ENCODE measurements around the gene RDH11.
"Not testable (repeated sequence)": the region's sequence is repeated elsewhere in the genome, so short reads cannot be mapped to it uniquely, and the experiment has no call there.

The RDH11 gene, protein sequence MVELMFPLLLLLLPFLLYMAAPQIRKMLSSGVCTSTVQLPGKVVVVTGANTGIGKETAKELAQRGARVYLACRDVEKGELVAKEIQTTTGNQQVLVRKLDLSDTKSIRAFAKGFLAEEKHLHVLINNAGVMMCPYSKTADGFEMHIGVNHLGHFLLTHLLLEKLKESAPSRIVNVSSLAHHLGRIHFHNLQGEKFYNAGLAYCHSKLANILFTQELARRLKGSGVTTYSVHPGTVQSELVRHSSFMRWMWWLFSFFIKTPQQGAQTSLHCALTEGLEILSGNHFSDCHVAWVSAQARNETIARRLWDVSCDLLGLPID

DNA sequence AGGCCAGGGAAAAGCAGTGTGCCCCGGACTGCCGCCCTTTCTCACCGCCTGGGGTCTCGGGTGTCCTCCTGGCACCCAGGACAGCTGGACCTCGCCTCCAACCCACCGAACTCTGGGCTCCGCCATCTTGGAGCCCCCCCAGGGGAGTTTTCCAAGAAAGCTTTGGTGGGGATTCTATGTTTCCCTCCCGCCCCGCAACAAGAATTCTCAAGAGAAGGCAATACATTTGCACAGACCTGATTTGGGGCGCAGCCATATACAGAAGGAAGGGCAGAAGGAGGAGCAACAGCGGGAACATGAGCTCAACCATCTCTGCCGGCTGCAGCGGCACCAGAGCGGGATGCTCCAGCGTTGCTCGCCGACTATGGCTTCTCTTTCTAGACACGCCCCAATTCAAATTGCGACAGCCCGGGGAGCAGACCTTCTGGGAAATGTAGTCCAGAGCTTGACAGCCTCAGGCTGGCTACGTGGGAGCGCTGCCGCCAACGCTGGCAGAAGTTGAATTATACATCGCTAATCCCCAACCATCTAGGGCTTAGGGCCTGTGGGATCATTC is at the start of gene RDH11:
RDH11 (minus strand) TSS at position 371 of the 556 bp plus-strand sequence; CDS start at position 310, 61 bp downstream.
- peak; percentile 78 to 95 for DNase-seq

DNA sequence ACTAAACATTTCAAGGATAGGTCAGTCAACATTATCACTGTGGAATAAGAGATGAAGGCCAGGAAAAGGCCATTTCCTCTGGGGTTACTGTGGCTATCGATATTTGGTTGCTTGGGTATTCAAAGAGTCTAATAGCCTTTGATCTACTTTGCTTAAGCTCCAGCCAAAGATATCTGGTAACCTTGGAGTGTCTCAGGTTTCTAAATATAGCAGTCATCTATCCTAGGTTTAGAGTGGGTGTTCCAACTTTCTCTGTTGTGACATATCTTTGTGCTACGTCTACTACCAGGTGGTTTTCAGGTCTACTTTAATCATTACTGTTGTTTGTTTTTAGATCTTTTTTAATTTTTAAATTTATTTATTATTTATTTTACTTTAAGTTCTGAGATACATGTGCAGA is 48.5 kb upstream of the RDH11 start:
- DNase-seq, result no peak

DNA sequence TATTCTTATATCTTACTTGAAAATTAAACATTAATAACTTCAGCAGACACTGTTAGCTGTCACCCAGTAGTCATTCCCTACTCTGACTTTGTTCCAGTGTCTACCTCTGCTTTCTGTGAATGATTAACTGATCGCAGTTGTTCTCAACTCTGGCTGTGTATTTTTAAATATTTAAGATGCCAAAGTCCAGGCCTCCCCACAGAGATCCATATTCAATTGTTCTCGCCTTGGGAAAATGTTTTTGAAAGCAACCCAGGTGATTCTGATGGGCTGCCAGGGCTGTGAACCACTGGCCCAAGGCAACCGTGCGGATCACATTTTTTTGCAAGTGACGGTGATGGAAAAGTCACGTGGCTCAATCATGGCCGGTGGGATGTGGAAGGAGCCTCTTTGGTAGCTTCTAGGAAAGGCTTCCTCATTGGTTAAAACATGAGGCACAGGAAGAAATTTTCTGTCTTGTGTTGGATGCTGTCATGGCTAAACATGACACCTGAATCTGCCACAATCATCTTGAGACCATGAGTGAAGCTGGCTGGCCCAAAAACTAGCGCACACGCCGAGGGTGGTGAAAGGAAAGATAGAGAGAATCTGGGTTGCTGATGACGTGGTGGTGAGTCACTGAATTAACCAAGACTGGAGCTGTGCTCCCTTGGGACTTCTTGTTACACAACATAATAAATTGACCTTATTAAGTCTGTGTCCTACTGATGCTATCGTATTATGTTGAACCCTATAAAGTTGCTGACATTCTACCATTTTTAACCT is 43.4 kb upstream of the RDH11 start:
- DNase-seq, result no peak

DNA sequence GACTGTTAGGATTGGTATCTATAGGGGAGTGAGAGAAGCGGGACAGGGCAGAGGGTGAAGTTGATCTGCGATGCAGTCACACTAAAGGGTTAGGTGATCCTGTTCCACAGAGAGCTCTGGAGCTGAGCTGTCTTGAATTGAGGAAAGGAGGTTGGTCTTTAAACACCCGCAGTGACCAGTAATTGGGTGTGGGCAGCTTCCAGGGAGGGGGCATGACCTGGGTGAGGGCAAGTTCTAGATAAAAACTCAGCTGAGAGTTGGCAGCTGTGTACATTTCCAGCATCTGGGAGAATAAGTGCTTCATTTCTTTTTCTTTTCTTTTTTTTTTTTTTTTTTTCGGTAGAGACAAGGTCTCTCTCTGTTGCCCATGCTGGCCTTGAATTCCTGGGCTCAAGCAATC is 41.2 kb upstream of the RDH11 start:
- DNase-seq, result no peak

- no peak for DNase-seq
Observed at GRCh38 chr14:67735336-67736147, 40.0 kb upstream of the RDH11 start.

GRCh38 chr14:67734675-67735074 is 39.1 kb upstream of the RDH11 start:
- DNase-seq, result no peak

DNA sequence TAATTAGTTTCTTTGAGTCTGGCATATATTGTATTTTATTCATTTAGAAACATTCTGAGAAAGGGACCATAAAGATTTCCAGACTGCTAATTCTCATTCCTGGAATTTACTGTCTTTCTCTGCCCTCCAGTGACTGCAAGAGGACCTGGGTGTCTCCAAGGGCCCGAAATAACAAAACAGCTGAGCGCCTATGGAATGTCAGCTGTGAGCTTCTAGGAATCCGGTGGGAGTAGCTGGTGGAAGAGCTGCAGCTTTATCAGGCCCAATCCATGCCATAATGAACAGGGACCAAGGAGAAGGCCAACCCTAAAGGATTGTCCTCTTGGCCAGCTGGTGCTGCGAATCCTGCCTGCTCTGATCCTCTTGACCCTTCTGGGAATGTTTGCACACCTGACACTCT is 38.1 kb upstream of the RDH11 start:
- peak; percentile 59 to 62 for DNase-seq

DNA sequence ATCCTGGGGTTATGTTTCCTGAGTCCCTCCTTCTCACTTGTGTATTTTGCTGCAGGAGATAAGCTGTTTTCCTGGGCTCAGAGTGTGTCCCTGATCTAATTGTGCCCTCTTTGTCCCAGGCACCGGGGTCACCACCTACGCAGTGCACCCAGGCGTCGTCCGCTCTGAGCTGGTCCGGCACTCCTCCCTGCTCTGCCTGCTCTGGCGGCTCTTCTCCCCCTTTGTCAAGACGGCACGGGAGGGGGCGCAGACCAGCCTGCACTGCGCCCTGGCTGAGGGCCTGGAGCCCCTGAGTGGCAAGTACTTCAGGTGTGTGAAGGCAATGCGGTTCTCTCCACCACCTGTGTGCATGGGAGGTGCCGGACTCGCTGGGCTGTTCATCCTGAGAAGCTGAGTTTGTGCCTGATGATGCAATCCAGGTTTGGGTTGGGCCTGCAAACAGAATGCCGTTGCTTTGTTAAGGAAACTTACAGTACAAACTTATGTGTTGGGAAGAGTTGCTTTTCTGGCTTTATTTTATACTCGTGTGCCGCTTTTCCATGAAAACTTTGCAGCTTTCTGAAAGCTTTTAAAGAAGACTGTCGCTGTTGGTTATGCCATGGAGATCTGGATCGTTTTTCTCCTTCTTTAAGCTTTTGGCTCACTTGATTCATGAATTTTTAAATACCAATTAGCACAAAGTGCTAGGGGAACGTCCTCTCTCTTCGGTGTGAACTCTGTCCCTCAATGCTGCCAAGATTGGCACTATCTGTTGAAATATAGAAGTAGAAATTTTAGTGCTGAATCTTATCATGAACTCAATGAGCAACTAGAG is 33.7 kb upstream of the RDH11 start:
- no peak for DNase-seq

DNA sequence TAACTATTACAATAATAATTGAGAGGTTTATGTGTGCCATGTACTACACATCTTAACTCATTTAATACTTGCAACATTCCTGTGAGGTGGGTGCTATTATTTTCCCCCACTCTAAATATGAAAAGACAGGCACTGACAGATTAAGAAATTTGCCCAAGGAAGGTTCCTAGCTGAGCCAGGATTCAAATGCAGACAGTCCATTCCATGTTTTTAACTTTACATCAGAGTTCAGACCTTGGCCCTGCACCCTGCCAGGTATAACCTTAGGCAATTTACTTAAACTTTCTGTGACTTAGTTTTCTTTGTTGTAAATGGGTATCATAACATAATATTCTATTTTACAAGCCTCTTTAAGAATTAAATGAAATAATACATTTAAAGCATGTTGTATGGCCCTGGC is 32.7 kb upstream of the RDH11 start:
- DNase-seq, result no peak

- no peak for DNase-seq
Observed at GRCh38 chr14:67727361-67727760, 31.8 kb upstream of the RDH11 start.

GRCh38 chr14:67725171-67725570 is 29.6 kb upstream of the RDH11 start:
- DNase-seq, result no peak

GRCh38 chr14:67722293-67722692 is 26.7 kb upstream of the RDH11 start:
- peak; percentile 36 to 48 for DNase-seq

- DNase-seq, result no peak
Observed at GRCh38 chr14:67721875-67722274, 26.3 kb upstream of the RDH11 start.

DNA sequence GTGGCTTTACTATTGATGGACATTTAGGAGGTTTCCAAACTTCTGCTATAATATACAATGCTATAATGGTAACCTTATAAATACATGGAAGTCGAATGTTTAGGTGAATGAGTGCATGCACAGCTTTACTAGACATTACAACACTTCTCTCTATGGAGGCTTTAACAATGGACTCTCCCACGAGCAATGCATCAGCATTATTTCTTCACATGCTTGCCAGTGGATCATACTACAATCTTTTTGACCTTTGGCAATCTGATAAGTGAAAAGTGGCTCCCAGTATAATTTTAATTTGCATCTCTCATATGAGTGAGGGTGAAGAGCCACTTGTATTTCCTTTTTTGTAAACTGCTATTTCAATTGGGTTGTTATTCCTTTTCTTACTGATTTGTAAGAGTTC is 24.3 kb upstream of the RDH11 start:
- DNase-seq, result no peak

- DNase-seq, result not testable (repeated sequence)
Observed at GRCh38 chr14:67719385-67719784, 23.8 kb upstream of the RDH11 start.

- DNase-seq, result no peak
Observed at GRCh38 chr14:67718265-67718664, 22.7 kb upstream of the RDH11 start.

DNA sequence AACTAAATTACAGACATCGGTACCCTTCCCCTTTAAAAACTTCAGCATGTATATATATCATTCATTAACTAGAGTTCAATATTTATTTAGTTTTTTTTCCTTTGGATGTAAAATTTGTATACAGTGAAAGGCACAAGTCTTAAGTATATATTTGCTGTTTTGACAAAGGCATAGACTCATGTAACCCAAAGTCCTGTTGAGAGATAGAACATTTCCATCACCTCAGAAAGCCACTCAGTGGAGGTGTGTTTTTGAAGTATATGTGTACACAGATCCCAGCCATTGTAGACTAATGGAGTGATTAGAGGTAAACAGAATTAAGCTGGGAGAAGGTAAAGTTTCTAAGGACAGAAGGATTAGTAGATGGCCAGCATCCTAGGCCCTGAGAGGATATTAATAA is 21.5 kb upstream of the RDH11 start:
- DNase-seq, result no peak

DNA sequence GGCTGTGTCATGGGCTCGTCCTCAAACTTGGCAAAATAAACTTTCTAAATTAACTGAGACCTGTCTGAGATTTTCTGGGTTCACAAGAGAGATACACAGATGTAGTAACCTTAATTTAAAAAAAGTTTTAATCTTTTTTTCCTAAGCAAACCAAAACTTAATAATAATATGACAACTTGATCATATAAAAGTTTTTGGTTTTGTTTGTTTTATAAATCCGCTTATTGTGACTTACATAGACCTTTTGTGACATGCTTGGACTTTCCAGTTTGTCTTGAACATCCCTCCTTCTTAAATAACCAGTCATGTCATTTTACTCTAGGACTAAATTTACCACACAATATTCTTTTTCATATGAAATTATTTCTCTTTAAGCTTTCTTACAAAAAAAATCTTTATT is 14.6 kb upstream of the RDH11 start:
- no peak for DNase-seq

DNA sequence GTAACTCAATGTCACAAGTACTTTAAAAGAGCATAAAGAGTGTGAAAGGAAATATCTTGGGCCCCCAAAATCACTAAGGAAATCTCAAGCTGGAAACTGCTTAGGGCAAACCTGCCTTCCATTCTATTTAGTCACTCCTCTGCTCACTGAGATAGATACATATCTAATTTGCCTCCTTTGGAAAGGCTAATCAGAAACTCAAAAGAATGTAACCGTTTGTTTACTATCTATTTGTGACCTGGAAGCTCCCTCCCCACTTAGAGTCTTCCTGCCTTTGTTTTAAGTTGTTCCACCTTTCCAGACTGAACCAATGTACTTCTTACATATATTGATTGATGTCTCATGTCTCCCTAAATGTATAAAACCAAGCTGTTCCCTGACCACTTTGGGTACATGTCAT is 14.2 kb upstream of the RDH11 start:
- not testable (repeated sequence) for DNase-seq

- DNase-seq, result not testable (repeated sequence)
Observed at GRCh38 chr14:67709346-67709745, 13.8 kb upstream of the RDH11 start.

DNA sequence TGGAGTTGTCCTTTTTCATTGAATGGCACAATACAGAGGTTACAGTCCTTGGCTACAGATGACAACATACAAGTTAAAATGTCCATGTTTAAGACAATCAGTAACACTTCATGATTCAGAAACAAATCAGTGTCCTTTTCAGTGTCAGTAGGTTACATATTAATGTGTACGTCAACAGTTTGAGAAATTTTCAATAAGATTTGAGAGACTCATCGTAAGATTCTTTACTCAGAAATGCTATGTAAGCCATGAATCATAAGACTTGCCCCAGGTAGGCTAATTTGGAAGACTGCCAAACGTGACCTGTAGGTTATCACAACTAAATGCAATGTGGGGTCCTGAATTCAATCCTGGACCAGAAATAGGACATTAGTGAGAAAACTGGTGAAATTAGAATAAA is 9.6 kb upstream of the RDH11 start:
- DNase-seq, result no peak

DNA sequence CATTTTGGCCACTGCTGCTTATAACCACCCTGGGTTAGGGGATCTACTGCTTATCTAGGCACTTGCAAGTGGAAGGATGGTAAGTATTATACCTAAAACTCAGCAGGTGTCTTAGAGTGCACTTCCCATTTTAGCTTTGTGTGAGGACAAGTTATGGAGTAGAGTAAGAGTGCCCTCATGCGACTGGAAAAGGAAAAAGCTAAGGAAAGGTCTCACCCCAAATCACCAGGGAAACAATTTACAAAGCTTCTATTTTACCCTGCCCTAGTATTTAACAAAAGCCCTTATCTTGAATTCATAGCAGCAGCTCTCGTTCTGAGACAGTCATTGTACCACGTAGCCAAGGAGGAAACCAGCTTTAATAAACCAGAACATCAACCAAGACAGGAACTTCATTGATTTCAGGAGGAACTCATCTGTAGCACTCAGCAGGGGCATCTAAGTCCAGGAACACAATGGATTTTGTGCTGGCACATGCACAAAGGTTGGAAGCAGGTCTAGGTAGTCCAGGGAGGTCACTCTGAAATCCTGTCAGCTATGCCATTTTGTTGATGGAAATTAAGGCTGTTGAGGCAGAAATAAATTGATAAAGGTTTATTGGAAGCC is 9.0 kb upstream of the RDH11 start:
- peak; percentile 59 to 68 for DNase-seq

Data from SHP77 (cell line).